Fibroblast of pulmonary artery (primary cell): Measurements from ENCODE around the gene LAMTOR5.
"Not testable (repeated sequence)": the region's sequence is repeated elsewhere in the genome, so short reads cannot be mapped to it uniquely, and the experiment has no call there.

Source experiments
- DNase-seq: peaks from one replicate; pipeline ENCODE4 v3.0.0-alpha.2; 2010; ENCODE audit warnings: low read depth
- H3K4me3 ChIP-seq: replicated peaks from 2 replicates; pipeline ENCODE4 v1.5.1; 2011; ENCODE audit warnings: low read depth, mild to moderate bottlenecking, control low read depth, low read length, moderate library complexity
- TF ChIP-seq, protein P1 (sequence below): IDR thresholded peaks from 2 replicates; pipeline ENCODE4 v1.5.1; 2011; ENCODE audit warnings: mild to moderate bottlenecking, control low read depth, low read length, inconsistent platforms; ENCODE audit errors: missing control alignments

The LAMTOR5 gene

DNA sequence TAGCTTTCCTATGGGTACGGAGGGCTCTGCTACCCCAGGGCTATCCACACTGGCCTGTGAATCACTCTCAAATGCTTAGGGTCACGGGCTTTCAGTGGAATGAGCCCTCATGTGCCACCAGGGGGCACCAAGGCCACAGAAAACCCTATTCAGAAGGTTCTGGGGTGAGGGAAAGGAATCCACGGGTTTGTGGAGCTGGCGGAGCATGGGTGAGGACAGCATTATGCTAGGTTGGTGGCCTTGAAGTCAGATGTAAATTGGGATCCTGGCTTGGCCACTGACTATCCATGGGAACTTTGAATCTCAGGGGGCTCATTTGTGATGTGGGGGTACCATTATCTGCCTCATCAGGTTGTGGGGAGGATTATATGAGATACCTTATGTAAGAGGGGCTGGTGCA, 5.1 kb upstream of the LAMTOR5 start:
- TF ChIP-seq, protein P1, sequence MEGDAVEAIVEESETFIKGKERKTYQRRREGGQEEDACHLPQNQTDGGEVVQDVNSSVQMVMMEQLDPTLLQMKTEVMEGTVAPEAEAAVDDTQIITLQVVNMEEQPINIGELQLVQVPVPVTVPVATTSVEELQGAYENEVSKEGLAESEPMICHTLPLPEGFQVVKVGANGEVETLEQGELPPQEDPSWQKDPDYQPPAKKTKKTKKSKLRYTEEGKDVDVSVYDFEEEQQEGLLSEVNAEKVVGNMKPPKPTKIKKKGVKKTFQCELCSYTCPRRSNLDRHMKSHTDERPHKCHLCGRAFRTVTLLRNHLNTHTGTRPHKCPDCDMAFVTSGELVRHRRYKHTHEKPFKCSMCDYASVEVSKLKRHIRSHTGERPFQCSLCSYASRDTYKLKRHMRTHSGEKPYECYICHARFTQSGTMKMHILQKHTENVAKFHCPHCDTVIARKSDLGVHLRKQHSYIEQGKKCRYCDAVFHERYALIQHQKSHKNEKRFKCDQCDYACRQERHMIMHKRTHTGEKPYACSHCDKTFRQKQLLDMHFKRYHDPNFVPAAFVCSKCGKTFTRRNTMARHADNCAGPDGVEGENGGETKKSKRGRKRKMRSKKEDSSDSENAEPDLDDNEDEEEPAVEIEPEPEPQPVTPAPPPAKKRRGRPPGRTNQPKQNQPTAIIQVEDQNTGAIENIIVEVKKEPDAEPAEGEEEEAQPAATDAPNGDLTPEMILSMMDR: peak; percentile 86
- no peak overlapping the region for H3K4me3 ChIP-seq
- DNase-seq: peak; percentile 76

DNA sequence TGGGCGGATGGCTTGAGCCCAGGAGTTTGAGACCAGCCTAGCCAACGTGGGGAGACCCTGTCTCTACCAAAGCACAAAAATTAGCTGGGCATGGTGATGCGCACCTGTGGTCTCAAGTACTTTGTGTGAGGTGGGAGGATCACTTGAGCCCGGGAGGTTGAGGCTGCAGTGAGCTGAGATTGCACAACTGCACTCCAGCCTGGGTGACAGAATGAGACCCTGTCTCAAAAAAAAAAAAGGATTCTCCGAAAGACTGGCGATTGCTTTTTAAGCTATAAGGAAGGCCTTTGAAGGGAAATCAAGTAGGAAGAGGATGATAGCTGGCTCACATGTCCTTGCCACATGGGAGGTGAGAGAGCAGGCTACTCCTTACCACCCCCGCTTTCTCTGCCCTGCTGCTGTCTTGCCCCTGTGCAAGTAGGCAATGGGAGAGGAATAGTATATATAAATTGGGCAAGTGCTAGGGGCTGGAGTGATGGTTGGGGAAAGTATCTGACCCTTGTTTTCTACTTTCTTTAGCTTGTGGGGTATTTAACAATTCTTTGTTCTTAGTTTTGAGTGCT, 3.8 kb upstream of the LAMTOR5 start:
- H3K4me3 ChIP-seq: no peak overlapping the region
- DNase-seq: no peak
- TF ChIP-seq, protein P1: no peak

DNA sequence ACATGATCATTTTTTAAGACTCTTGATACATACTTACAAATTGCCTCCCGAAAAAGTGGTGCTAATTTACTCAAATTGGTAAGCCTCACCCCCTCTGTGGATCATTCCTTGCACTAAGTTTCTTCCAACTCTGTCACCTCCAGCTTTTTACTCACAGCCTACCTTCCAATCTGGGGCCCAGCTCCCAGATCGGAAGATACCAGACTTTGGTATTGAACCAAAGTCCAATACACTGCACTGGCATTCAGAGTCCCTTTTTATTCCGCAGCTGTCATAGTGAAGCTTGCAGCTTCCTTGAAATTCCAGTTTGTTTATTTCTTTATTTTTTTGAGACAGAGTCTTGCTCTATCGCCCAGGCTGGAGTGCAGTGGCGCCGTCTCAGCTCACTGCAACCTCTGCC, 1.8 kb upstream of the LAMTOR5 start:
- TF ChIP-seq, protein P1: no peak
- DNase-seq: no peak
- no peak overlapping the region for H3K4me3 ChIP-seq

DNA sequence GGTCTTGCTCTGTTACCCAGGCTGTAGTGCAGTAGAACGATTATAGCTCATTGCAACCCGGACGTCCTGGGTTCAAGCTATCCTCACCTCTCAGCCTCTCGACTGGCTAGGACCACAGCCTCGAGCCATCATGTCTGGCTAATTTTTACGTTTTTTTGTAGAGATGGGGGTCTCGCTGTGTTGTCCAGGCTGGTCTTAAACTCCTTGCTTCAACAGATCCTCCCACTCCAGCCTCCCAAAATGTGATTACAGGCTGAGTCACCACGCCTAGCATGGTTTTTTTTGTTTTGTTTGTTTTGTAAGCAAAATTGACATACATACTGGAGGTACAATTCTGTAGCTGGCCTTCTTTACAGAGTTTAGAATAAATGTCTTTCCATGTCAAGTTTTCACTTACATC, 994 bp upstream of the LAMTOR5 start:
- no peak for DNase-seq
- TF ChIP-seq, protein P1: no peak
- H3K4me3 ChIP-seq: no peak overlapping the region

DNA sequence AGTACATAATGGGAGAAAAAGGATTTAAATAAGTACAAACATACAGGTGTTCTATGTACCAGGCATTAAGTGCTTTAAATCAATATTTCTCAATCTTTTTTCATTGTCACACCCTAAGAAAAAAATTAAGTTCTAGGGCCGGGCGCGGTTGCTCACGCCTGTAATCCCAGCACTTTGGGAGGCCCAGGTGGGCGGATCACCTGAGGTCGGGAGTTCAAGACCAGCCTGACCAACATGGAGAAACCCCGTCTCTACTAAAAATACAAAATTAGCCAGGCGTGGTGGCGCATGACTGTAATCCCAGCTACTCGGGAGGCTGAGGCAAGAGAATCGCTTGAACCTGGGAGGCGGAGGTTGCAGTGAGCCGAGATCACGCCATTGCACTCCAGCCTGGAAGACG, 1.1 kb downstream of the LAMTOR5 start:
- not testable (repeated sequence) for DNase-seq
- H3K4me3 ChIP-seq: peak overlapping the region; percentile 94

DNA sequence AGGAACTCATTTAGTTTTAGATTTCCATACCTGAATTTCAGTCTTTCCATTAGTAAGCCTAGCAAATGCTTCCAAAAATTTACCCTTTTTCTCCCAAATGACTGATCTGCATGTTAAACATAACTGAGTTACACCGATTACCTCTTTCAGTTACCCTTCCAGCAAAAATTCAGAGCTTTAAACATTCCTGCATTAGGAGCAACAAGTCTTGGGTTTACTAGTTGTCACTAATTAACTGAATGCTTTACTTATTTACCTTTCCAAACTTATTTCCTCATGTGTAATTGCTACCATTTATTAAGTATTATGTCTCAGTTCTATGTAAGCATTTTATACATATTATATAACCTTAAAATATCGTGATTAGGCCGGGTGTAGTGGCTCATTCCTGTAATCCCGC, 3.1 kb downstream of the LAMTOR5 start:
- TF ChIP-seq, protein P1: no peak
- DNase-seq: no peak
- H3K4me3 ChIP-seq: no peak overlapping the region

DNA sequence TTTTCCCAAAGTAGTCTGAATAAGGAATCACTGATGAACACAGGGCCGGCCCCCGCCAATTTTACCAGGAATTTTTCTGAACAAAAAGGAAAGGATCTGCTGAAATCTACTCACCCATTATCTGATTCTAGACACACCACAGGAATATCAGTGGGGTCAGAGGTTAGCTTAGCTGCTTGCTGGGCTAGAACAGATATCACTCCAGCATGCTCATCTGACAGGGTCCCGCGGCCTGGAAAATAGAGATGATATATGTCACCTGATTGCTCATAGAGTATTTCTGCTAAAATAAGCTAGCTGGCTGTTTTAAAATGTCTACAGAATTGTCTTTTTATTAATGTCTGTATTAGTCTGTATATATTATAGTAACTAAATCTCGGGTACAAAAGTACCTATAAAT, 3.7 kb downstream of the LAMTOR5 start:
- no peak overlapping the region for H3K4me3 ChIP-seq
- no peak for DNase-seq
- TF ChIP-seq, protein P1: no peak

DNA sequence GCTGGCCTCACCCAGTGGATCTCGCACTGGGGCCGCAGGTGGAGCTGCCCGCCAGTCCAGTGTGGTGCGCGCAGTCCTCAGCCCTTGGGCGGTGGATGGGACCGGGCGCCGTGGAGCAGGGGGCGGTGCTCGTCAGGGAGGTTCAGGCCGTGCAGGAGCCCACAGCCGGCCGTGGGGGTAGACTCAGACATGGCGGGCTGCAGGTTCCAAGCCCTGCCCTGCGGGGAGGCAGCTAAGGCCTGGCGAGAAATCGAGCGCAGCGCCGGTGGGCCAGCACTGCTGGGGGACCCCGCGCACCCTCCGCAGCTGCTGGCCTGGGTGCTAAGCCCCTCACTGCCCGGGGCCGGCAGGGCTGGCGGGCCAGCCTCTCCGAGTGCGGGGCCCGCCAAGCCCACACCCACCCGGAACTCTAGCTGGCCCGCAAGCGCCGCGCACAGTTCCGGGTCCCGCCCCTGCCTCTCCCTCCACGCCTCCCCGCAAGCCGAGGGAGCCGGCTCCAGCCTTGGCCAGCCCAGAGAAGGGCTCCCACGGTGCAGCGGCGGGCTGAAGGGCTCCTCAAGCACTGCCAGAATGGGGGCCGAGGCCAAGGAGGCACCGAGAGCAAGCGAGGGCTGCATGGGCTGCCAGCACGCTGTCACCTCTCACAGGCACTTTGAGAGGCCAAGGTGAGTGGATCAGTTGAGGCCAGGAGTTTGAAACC, 11.1 kb downstream of the LAMTOR5 start:
- not testable (repeated sequence) for H3K4me3 ChIP-seq, DNase-seq
